Spleen (tissue), 7 donors: Measurements from ENCODE around the gene AMBRA1.

ENCODE experiments used
- CTCF ChIP-seq, 11 experiments: fragments of 200-600 bp in 7 of 11; fragments of 450-650 bp in 4 of 11; sonication (generic) in 4 of 11; IDR thresholded peaks in 8 of 11; conservative IDR thresholded peaks in 3 of 11; 1 replicate in 7 of 11; 2 replicates in 4 of 11; pipeline versions ENCODE4 v1.4.0 to v1.8.0; 2016 to 2021; ENCODE audit warnings: antibody characterized with exemption in 11 of 11, inconsistent platforms in 4 of 11, mild to moderate bottlenecking in 1 of 11
- POLR2A ChIP-seq, 3 donors: fragments of 450-650 bp; IDR thresholded peaks; one replicate each; pipeline ENCODE4 v1.5.1; 2017; ENCODE audit warnings: antibody characterized with exemption in 3 of 3, mild to moderate bottlenecking in 1 of 3
- POLR2AphosphoS5 ChIP-seq, 3 donors: sonication (generic); formaldehyde crosslinking; IDR thresholded peaks; one replicate each; pipeline ENCODE4 v1.5.1; 2017; ENCODE audit warnings: antibody characterized with exemption in 3 of 3
- donor health status: DM: no; HTN: no; CAD: no; lungs with moderate emphysema.
- donor health status: DM: no; HTN: no; CAD: no.
- donor health status: DM: no; HTN: no; CAD: no.

DNA sequence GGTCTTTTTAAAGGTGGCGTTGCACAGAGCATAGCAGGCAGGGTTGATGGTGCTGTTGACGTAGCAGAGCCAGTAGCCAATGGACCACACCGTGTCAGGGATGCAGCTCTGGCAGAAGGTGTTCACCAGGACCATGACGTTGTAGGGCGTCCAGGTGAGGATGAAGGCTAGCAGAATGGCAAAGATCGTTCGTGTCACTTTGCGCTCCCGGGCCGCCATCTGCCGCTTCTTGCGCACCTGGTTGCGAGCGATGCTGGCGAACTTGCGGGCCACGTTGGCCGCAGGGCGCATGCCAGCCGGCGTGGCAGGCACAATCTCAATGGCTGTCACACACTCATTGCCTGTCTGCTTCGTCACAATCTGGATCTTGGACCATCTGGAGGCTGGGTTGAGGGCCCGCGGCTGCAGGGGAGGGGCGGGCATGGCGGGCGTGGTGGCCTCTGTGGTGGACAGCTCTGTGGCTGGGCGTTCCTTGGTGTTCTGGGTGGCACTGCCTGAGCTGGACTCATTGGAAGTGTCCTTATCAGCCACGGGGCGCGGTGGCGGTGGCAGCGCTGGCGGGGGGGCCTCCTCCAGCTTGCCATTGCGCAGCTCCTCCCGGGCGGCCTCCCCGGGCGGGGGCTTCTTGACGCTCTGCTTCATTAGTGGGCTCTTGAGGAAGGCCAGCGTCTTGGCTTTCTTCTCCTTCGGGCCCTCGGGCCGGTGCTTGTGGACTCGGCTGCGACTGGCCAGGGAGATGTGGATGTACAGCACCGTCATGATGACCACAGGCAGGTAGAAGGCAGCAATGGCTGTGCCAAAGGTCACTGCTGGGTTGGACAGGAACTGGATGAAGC is 208.4 kb downstream of the AMBRA1 start:
- TF ChIP-seq CTCF (IDR thresholded peaks at IDR 0.05 in 8 of 11, conservative IDR thresholded peaks at IDR 0.05 in 3 of 11) (no peak), POLR2AphosphoS5 (IDR thresholded peaks at IDR 0.05) (peak in 1 of 3 donors; percentile 0), POLR2A (IDR thresholded peaks at IDR 0.05) (no peak)
